ENCODE data around the gene STAG3. TPM values are rescaled to one million over a fixed set of nuclear protein-coding genes. Genes with fewer than 3 reads are reported as not detected.

The STAG3 gene
- total and polyA plus RNA-seq, 10 of the 15 experiments (the other 5 are each of a cell fraction or from before 2014, with no cell fraction given) = 73.0 to 306 (median 120) TPM

DNA sequence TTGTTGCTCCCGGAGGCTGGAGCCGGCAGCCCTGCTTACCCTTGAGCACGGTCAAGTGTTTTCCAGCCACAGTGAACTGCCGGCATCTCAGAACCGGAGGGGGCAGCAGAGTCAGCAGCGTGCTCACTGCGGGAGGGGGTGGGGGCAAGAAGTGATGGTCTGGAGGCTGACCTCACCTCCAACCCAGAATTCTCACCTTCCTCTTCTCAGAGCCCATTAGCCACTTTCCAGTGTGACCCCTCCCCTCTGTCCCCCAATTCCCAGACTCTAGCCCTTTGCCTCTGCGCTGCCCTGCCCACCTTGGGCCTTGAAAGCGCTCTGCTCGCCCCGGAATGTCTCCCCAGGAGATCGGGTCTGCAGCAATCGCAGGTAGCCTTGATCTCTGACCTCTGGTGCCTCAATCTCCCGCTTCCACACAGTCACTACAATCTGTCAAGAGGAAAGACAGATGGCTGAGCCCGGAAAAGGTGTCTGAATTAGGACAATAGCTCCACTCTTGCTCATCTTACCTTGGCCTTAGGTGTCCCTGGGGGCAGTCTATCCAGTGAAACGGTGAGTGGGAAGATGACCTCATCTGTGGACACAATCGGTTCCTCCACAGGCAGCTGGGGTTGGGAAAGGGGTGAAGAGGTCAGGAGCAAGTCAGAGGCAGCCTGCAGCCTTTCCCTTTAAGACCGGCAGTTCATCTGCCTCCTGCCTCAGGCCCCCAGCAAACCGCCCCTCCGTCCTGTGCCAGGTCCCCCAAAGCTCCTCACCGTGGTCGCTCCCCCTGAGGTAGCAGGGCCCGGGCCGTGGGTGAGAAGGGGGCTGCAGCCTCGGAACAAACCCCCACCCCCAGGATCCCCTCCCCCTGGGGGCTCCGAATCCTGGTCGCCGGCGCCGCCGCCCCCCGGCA lies 20.1 kb upstream of the STAG3 start:
- Histone ChIP-seq H3K27ac (ENCODE audit: control insufficient read depth, insufficient read depth) (peak overlapping the region; percentile 77), H3K9ac (ENCODE audit: control insufficient read depth, insufficient read depth, low read length) (peak overlapping the region; percentile 80), H3K36me3 (ENCODE audit: control insufficient read depth in 2 of 2, insufficient read depth in 2 of 2, low read length in 1 of 2) (peaks cover 0 to 15% of the 10 kb centered on the region in 2 experiments; a peak in 3 of 4 replicates), H3K4me2 (ENCODE audit: control insufficient read depth, insufficient read depth) (peak overlapping the region; percentile 95), H4K20me1 (ENCODE audit: control insufficient read depth, insufficient read depth) (no peaks in the 10 kb centered on the region), H3K79me2 (ENCODE audit: control insufficient read depth, insufficient read depth, low read length) (peaks cover 13% of the 10 kb centered on the region), H3K9me3 (replicated peaks; ENCODE audit: control insufficient read depth, insufficient read depth, low read length) (no peaks in the 10 kb centered on the region), H3K27me3 (replicated peaks in 1 of 2; ENCODE audit: control insufficient read depth in 2 of 2, insufficient read depth in 2 of 2, low read length in 1 of 2) (no peaks in the 10 kb centered on the region), H3K4me1 (ENCODE audit: control insufficient read depth, insufficient read depth, low read length) (peaks cover 13% of the 10 kb centered on the region; the same call in 1 of the 2 replicates), H3K4me3 (peak overlapping the region; percentile 89), H2AFZ (ENCODE audit: control insufficient read depth, low read depth, low read length) (no peak overlapping the region)
- TSS peak; percentile 58 for BruUV-seq (replicated peaks)
- ChIA-PET POLR2A (interaction anchor here (0.8 to 3.7 kb wide), 5 partner anchors 9 to 537 kb away, joined by 4 to 28 read pairs (median 5); partner anchors contain the start of genes AP4M1, GAL3ST4, LAMTOR4 and MCM7), SMC1A (ENCODE audit: uncharacterized antibody, unreplicated experiment) (interaction anchor here (1.0 to 1.3 kb wide), 3 partner anchors 33 to 52 kb away, joined by 3 to 4 read pairs (median 3); no protein-coding TSS in a partner anchor), RAD21 (ENCODE audit: unreplicated experiment) (interaction anchor here (1.2 to 1.4 kb wide), 4 partner anchors 9 to 250 kb away, joined by 3 to 8 read pairs (median 4); partner anchors contain the start of genes GAL3ST4 and LAMTOR4), CTCF (interaction anchor here (0.6 to 2.7 kb wide), 11 partner anchors 9 to 226 kb away, joined by 3 to 9 read pairs (median 5); partner anchors contain the start of genes GAL3ST4 and LAMTOR4)
- in situ Hi-C loops (cut with MboI) = no loop called here
- ATAC-seq (peak; percentile 71), DNase-seq (ENCODE audit: low read depth, low spot score) (no peak), FAIRE-seq (no peak)
- peak in 1 of 2 experiments; percentile 22; a peak in 1 of 4 replicates for TF ChIP-seq BHLHE40 (IDR thresholded peaks at IDR 0.05; ENCODE audit: borderline replicate concordance in 1 of 2, low read depth in 2 of 2, low read length in 1 of 2)
- 0 out of 2 replicates have a peak, but pooled peaks have one; percentile 27 for TF ChIP-seq POLR2AphosphoS2 (IDR thresholded peaks at IDR 0.05; ENCODE audit: low read depth, low read length)
- no peak for TF ChIP-seq ZNF217 (IDR thresholded peaks at IDR 0.05)
- TF ChIP-seq, protein P1, sequence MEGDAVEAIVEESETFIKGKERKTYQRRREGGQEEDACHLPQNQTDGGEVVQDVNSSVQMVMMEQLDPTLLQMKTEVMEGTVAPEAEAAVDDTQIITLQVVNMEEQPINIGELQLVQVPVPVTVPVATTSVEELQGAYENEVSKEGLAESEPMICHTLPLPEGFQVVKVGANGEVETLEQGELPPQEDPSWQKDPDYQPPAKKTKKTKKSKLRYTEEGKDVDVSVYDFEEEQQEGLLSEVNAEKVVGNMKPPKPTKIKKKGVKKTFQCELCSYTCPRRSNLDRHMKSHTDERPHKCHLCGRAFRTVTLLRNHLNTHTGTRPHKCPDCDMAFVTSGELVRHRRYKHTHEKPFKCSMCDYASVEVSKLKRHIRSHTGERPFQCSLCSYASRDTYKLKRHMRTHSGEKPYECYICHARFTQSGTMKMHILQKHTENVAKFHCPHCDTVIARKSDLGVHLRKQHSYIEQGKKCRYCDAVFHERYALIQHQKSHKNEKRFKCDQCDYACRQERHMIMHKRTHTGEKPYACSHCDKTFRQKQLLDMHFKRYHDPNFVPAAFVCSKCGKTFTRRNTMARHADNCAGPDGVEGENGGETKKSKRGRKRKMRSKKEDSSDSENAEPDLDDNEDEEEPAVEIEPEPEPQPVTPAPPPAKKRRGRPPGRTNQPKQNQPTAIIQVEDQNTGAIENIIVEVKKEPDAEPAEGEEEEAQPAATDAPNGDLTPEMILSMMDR (IDR thresholded peaks at IDR 0.05 in 2 of 3, conservative IDR thresholded peaks at IDR 0.05 in 1 of 3; ENCODE audit: control insufficient read depth in 2 of 3, extremely low read depth in 1 of 3, insufficient read depth in 1 of 3, low read depth in 3 of 3, low read length in 3 of 3) = peak in 2 of 3 experiments; percentile 6 to 38; a peak in 2 of 6 replicates
- peak; percentile 63; the same call in 1 of the 2 replicates for TF ChIP-seq NR2F1 (conservative IDR thresholded peaks at IDR 0.05)
- intact Hi-C loops (cut with micrococcal nuclease; ENCODE audit: unreplicated experiment) = no loop called here
- 45% methylated on average over 25 of the region's 32 CpGs for WGBS (ENCODE audit: insufficient coverage, insufficient replicate concordance, low lambda C conversion rate, missing lambda C conversion rate)
